MM.1S (cell line): ENCODE results near the gene TRDMT1.

Source experiments
- DNase-seq: peaks from one replicate; pipeline ENCODE4 v3.0.0-alpha.2; 2015
- H2AFZ ChIP-seq: fragments of 300-600 bp; sonication (generic); 2 replicates; pipeline ENCODE4 v1.6.0; 2016; ENCODE audit warnings: antibody characterized with exemption, low read length
- H3F3A ChIP-seq: fragments of 300-600 bp; sonication (generic); 2 replicates; pipeline ENCODE4 v1.6.1; 2016; ENCODE audit warnings: mild to moderate bottlenecking, antibody characterized with exemption, low read length, moderate library complexity, mixed read lengths; ENCODE audit not compliant: insufficient read depth
- H3K27ac ChIP-seq: fragments of 300-600 bp; sonication (generic); 2 replicates; pipeline ENCODE4 v1.5.1; 2016; ENCODE audit warnings: mild to moderate bottlenecking, low read length
- H3K27me3 ChIP-seq: fragments of 300-600 bp; sonication (generic); replicated peaks from 2 replicates; pipeline ENCODE4 v1.6.0; 2016; ENCODE audit warnings: low read length; ENCODE audit not compliant: insufficient read depth
- H3K36me3 ChIP-seq: fragments of 300-600 bp; sonication (generic); replicated peaks from 2 replicates; pipeline ENCODE4 v1.6.1; 2016; ENCODE audit warnings: mild to moderate bottlenecking, low read length, mixed read lengths; ENCODE audit not compliant: insufficient read depth
- H3K4me1 ChIP-seq: fragments of 300-600 bp; sonication (generic); 2 replicates; pipeline ENCODE4 v1.6.1; 2016; ENCODE audit warnings: low read length, mixed read lengths
- H3K4me2 ChIP-seq: fragments of 300-600 bp; sonication (generic); 2 replicates; pipeline ENCODE4 v1.6.0; 2016; ENCODE audit warnings: low read depth, low read length
- H3K4me3 ChIP-seq: fragments of 300-600 bp; sonication (generic); 2 replicates; pipeline ENCODE4 v1.5.1; 2016; ENCODE audit warnings: low read length, mixed read lengths
- H3K79me2 ChIP-seq: fragments of 300-600 bp; sonication (generic); 2 replicates; pipeline ENCODE4 v1.6.1; 2016; ENCODE audit warnings: mixed run types, low read length, mixed read lengths
- H3K9ac ChIP-seq: fragments of 300-600 bp; sonication (generic); 2 replicates; pipeline ENCODE4 v1.6.1; 2016; ENCODE audit warnings: low read length, mixed read lengths
- H3K9me2 ChIP-seq: fragments of 300-600 bp; sonication (generic); replicated peaks from 2 replicates; pipeline ENCODE4 v1.6.1; 2016; ENCODE audit warnings: mild to moderate bottlenecking, low read length, mixed read lengths; ENCODE audit not compliant: insufficient read depth
- H3K9me3 ChIP-seq: fragments of 300-600 bp; sonication (generic); replicated peaks from 2 replicates; pipeline ENCODE4 v1.6.1; 2016; ENCODE audit warnings: mild to moderate bottlenecking, low read length, mixed read lengths; ENCODE audit not compliant: insufficient read depth
- H4K20me1 ChIP-seq: fragments of 300-600 bp; sonication (generic); 2 replicates; pipeline ENCODE4 v1.6.1; 2016; ENCODE audit warnings: mild to moderate bottlenecking, low read length, moderate library complexity, mixed read lengths; ENCODE audit not compliant: insufficient read depth
- EZH2 ChIP-seq: fragments of 300-600 bp; sonication (generic); optimal IDR thresholded peaks from 2 replicates; pipeline ENCODE3; 2017; ENCODE audit warnings: low read depth, mild to moderate bottlenecking, antibody characterized with exemption, low read length, mixed read lengths
- EZH2phosphoT487 ChIP-seq: fragments of 300-600 bp; sonication (generic); IDR thresholded peaks from 2 replicates; pipeline ENCODE4 v1.6.1; 2018; ENCODE audit warnings: antibody characterized with exemption, low read length
- TF ChIP-seq, protein P1 (sequence below): fragments of 300-600 bp; sonication (generic); IDR thresholded peaks from 2 replicates; pipeline ENCODE4 v1.5.1; 2016; ENCODE audit warnings: antibody characterized with exemption, low read length, mixed read lengths

The TRDMT1 gene

GRCh38 chr10:17113889-17114540 lies 87.5 kb downstream of the TRDMT1 start:
- Histone ChIP-seq H3K4me3 (no peak overlapping the region), H3K79me2 (no peaks in the 10 kb centered on the region), H3K9me2 (no peaks in the 10 kb centered on the region), H3K4me2 (no peak overlapping the region), H4K20me1 (no peaks in the 10 kb centered on the region), H3K4me1 (no peaks in the 10 kb centered on the region), H3K9me3 (no peaks in the 10 kb centered on the region), H2AFZ (no peak overlapping the region), H3K27ac (no peak overlapping the region), H3K9ac (no peak overlapping the region), H3K36me3 (no peaks in the 10 kb centered on the region), H3K27me3 (no peaks in the 10 kb centered on the region), H3F3A (no peaks in the 10 kb centered on the region)
- TF ChIP-seq, protein P1, sequence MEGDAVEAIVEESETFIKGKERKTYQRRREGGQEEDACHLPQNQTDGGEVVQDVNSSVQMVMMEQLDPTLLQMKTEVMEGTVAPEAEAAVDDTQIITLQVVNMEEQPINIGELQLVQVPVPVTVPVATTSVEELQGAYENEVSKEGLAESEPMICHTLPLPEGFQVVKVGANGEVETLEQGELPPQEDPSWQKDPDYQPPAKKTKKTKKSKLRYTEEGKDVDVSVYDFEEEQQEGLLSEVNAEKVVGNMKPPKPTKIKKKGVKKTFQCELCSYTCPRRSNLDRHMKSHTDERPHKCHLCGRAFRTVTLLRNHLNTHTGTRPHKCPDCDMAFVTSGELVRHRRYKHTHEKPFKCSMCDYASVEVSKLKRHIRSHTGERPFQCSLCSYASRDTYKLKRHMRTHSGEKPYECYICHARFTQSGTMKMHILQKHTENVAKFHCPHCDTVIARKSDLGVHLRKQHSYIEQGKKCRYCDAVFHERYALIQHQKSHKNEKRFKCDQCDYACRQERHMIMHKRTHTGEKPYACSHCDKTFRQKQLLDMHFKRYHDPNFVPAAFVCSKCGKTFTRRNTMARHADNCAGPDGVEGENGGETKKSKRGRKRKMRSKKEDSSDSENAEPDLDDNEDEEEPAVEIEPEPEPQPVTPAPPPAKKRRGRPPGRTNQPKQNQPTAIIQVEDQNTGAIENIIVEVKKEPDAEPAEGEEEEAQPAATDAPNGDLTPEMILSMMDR: no peak
- no peak for TF ChIP-seq EZH2
- TF ChIP-seq EZH2phosphoT487: no peak
- DNase-seq: no peak

GRCh38 chr10:17113346-17113745 lies 88.1 kb downstream of the TRDMT1 start:
- Histone ChIP-seq H3F3A (no peaks in the 10 kb centered on the region), H3K9me2 (no peaks in the 10 kb centered on the region), H3K4me2 (no peak overlapping the region), H3K27me3 (no peaks in the 10 kb centered on the region), H3K36me3 (no peaks in the 10 kb centered on the region), H3K9ac (no peak overlapping the region), H3K4me3 (no peak overlapping the region), H3K9me3 (no peaks in the 10 kb centered on the region), H2AFZ (no peak overlapping the region), H3K4me1 (no peaks in the 10 kb centered on the region), H3K79me2 (no peaks in the 10 kb centered on the region), H3K27ac (no peak overlapping the region), H4K20me1 (no peaks in the 10 kb centered on the region)
- TF ChIP-seq EZH2phosphoT487: no peak
- DNase-seq: no peak

DNA sequence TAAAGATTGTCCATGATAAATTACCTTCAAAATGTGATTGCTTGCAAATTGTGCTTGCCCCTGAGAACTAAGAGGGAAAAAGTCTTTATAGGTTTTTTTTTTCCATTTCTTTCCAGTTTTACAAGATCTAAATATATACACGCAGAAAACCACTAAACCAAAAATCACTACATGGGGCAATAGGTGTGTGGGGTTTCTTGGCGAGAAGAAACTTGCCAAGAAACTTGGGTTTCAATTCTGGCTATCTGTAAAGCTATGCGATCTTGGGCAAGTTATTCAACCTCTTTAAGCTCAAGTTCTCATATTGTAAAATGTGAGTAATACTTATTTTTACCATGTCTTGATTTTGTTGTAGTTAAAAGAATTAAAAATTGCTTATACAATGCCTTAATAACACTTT lies 88.9 kb downstream of the TRDMT1 start:
- DNase-seq: no peak

More for the DNA sequence above, 88.9 kb downstream of the TRDMT1 start:
- Histone ChIP-seq H3K9me2 (no peaks in the 10 kb centered on the region), H3K4me2 (no peak overlapping the region), H3K9me3 (no peaks in the 10 kb centered on the region), H4K20me1 (no peaks in the 10 kb centered on the region), H3F3A (no peaks in the 10 kb centered on the region), H3K36me3 (no peaks in the 10 kb centered on the region), H3K27ac (no peak overlapping the region), H3K4me1 (no peaks in the 10 kb centered on the region), H2AFZ (no peak overlapping the region), H3K9ac (no peak overlapping the region), H3K79me2 (no peaks in the 10 kb centered on the region), H3K27me3 (no peaks in the 10 kb centered on the region), H3K4me3 (no peak overlapping the region)
- TF ChIP-seq, protein P1: no peak
- no peak for TF ChIP-seq EZH2phosphoT487
- TF ChIP-seq EZH2: no peak
